GM12874 (cell line): ENCODE data around the gene PRRC1.
A peak's percentile ranks its signal among the peaks of the same experiment; 100 is the strongest.

Experiments used
- CTCF ChIP-seq: IDR thresholded peaks from 2 replicates; pipeline ENCODE4 v1.5.1; 2011; ENCODE audit warnings: low read depth, mild to moderate bottlenecking, control low read depth, low read length, moderate library complexity; ENCODE audit not compliant: insufficient read depth

Gene PRRC1

DNA sequence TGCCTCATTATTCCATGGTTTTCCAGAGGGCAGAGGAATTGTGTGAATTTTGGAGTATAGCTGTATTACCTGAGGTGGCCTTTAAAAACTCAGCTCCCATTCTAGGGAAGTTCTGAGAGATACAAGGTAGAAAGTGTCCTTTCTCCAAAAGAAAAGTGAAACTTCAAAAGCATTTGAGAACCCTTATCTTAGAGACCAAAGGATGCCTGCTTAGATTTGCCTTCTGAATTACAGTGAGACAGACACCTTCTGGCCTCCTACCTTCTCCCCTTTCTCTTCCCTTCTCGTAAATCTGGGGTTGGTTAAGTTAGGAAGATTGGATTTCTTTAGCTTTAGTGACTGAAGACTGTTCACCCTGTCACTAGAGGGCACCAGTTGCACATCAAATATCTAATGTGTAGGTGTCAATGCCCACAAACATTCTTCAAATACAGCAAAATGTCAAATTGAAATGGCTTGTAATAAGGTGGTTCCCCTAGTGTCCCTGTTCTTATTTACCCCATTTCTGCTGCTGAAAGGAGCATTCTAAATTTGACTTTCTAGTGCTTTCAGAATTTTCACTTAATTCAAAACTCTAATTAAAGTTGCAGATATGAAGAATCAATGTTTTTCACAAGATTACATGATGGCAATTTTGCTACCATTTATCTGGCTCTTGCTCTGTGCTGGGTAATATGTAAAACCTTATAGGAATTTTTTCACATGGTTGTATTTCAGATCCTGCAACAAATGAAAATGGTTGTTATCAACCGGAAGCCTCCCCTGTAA is 46.7 kb downstream of the PRRC1 start:
- TF ChIP-seq CTCF, result peak; percentile 60; the same call in 1 of the 2 replicates

GRCh38 chr5:127565586-127566270 is 48.3 kb downstream of the PRRC1 start:
- TF ChIP-seq CTCF, result no peak

DNA sequence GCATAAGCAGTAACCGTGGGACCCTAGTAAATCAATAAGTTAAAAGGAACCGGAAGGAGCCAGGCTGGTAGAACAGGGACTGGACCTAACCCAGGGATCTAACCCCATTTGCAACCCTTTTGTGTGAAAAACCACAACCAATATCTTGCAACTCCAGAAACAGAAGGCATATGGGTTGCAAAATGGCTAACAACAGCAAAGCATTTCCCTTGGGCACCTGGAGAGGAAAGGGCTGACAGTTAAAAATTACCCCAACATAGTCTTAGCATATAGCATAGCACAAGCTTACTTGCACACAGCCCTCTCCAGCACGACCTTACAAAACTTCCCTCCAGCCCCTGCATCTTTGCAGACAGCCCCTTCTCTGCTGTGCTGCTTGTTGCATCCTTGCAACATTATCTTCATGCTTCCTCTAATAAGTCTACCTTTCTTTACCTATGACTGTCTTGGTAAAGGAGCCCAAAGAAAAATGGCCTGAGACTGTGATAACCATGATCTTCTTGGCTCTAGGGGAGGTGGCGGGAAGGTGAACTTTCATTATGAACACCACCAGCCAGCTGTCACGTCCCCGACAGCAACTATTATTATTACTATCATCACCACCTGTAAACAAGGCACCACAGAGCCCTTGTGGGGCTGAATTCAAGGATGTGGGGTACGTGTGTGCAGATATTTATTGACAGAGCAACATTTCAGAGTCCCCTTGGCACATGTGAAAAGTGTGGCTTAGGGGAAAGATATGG is 49.8 kb downstream of the PRRC1 start:
- no peak for TF ChIP-seq CTCF

DNA sequence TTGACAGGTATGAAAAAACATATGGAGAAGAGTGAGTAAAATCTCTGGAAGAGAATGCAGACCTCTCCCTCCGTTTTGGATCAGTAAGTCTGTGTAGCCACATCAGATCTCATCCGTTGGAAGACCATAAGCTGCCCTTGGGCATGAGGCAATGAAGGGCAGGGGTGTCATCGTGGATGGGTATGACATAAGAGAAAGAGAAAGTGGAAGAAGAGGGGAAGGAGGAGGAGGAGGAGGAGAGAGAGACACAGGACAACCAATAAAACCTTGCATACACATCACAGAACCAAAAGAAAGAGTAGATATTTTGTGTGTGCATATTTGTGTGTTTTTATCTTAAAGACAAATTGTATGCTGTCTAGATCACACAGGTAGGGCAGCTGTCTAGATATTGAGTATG is 50.7 kb downstream of the PRRC1 start:
- no peak for TF ChIP-seq CTCF

DNA sequence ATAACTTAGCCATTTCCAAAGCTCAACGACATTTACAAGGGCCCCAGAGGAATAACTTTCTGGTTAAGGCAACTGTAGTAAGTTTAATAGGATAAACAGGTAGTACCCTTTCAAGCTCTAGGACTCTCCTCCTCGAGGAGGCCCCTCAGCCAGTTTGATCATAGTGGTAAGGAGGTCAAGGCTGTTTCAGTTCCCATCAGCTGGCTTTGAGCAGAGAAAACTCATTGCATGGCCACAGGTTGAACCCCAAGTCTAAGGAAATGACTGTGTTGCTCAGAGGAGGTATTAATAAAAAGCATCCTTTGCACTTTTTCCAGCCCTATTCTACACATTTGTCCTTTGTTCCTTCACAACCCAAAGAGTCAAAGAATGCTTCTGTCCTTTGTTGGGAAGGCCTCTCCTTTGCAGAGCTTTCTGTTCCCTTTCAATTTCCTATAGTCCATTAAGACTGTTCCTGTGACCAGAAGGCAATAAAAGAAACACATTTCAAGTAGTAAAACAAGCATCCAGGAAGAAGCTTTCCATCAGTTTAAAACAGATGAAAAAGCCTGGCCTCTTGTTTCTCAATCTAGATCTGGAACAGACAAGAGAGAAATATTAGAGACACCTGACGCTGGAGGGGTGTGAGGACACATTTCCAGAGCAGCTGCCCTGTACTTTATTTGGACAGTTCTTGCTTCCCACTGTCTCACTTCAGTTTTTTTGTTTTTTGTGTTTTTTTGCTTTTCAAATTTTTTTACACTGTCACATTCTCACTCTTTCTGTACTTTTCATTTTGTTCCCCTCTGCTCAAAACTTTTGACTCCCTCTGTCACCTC is 54.1 kb downstream of the PRRC1 start:
- no peak for TF ChIP-seq CTCF

DNA sequence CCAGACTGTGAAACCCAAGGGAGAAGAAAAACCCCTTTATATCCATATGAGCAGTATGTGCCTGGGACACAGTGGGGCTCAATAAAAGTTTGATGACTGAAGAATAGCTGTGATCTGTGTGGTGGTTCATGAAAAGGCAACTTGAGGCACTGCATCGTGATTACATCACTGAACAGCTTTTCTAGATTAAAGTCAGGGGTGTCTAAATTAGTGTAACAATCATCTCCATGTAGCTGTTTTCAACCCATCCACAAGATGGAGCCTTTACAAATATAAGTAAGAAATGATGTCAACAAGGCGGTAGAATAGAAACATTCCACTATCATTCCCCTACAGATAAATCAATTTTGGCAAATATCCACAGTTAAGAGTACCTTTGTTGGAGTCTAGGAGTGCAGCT is 55.5 kb downstream of the PRRC1 start:
- TF ChIP-seq CTCF, result peak; percentile 15; the same call in 1 of the 2 replicates
